Panc1 (cell line): ENCODE measurements around the gene C11orf58. TPM values are rescaled to one million over a fixed set of nuclear protein-coding genes. Genes with fewer than 3 reads are reported as not detected.

Experiments
- ATAC-seq: fragments of 200-7000 bp; cut with Tn5 transposase; 2 replicates; pipeline ENCODE4 v1.9.1; 2020; ENCODE audit warnings: mild to moderate bottlenecking, moderate library complexity
- BruUV-seq: library from RNA; stranded (reverse); fragments of 400-500 nt; replicated peaks from 2 replicates; lab custom pipeline; 2021; lab: Mats Ljungman, UMichigan
- CTCF ChIA-PET: fragments of 300-600 bp; sonication (Branson Sonifier 250); formaldehyde crosslinking; loops from one replicate; lab custom pipeline; 2022; ENCODE audit warnings: antibody characterized with exemption; lab: Charles Lee
- POLR2A ChIA-PET: fragments of 300-600 bp; sonication (Branson Sonifier 250); formaldehyde crosslinking; loops from one replicate; lab custom pipeline; 2022; ENCODE audit warnings: antibody characterized with exemption; lab: Charles Lee
- DNase-seq: peaks from one replicate; pipeline ENCODE4 v3.0.0-alpha.2; 2010; ENCODE audit warnings: low read depth, low spot score
- H3K27ac ChIP-seq: 2 replicates; pipeline ENCODE4 v1.5.1; 2011; ENCODE audit warnings: mild to moderate bottlenecking, low read length, inconsistent platforms
- H3K27me3 ChIP-seq: fragments of 200-500 bp; sonication (Bioruptor generic); 2 replicates; pipeline ENCODE4 v1.6.0; 2014; ENCODE audit warnings: low read length, inconsistent platforms; ENCODE audit not compliant: control insufficient read depth, insufficient read depth
- H3K36me3 ChIP-seq: fragments of 200-500 bp; sonication (Bioruptor generic); 2 replicates; pipeline ENCODE4 v1.5.1; 2014; ENCODE audit warnings: inconsistent platforms, mild to moderate bottlenecking, low read length, moderate library complexity; ENCODE audit not compliant: control insufficient read depth, insufficient read depth
- H3K4me1 ChIP-seq: 2 replicates; pipeline ENCODE4 v1.5.1; 2011; ENCODE audit warnings: inconsistent platforms, mild to moderate bottlenecking, low read length, moderate library complexity; ENCODE audit not compliant: control insufficient read depth, insufficient read depth
- H3K4me3 ChIP-seq, 2 experiments: 2 replicates each; pipeline ENCODE4 v1.5.1; 2011 to 2012; ENCODE audit warnings: low read depth in 2 of 2, low read length in 2 of 2, mild to moderate bottlenecking in 2 of 2, inconsistent platforms in 1 of 2, moderate library complexity in 1 of 2
- H3K9me3 ChIP-seq: fragments of 200-500 bp; sonication (Bioruptor generic); 2 replicates; pipeline ENCODE4 v1.5.1; 2014; ENCODE audit warnings: low read depth, mild to moderate bottlenecking, inconsistent platforms, low read length, moderate library complexity; ENCODE audit not compliant: control insufficient read depth, insufficient read depth
- CTCF ChIP-seq: fragments of 450-650 bp; IDR thresholded peaks from 2 replicates; pipeline ENCODE4 v1.5.1; 2017; ENCODE audit warnings: mild to moderate bottlenecking
- POLR2AphosphoS5 ChIP-seq: IDR thresholded peaks from 2 replicates; pipeline ENCODE4 v1.6.1; 2012; ENCODE audit warnings: mild to moderate bottlenecking, low read depth, low read length, moderate library complexity
- REST ChIP-seq, 2 experiments: IDR thresholded peaks; 2 replicates each; pipeline ENCODE4 v1.6.1; 2011 to 2012; ENCODE audit warnings: low read depth in 2 of 2, control low read depth in 1 of 2, low read length in 1 of 2, mild to moderate bottlenecking in 1 of 2, moderate library complexity in 1 of 2; ENCODE audit not compliant: insufficient read depth in 1 of 2
- SIN3A ChIP-seq: IDR thresholded peaks from 2 replicates; pipeline ENCODE4 v1.6.1; 2012; ENCODE audit warnings: low read depth, mild to moderate bottlenecking, low read length, moderate library complexity, borderline replicate concordance; ENCODE audit not compliant: insufficient read depth
- TCF7L2 ChIP-seq: IDR thresholded peaks from 2 replicates; pipeline ENCODE4 v1.6.1; 2011; ENCODE audit warnings: mild to moderate bottlenecking, low read depth, low read length, inconsistent platforms
- in situ Hi-C: cut with HindIII; loops from 2 replicates; pipeline ENCODE4 v1.10.0; 2016; ENCODE audit warnings: low sequenced_read_pairs, low pct_unique_long_range_greater_than_20kb
- intact Hi-C: fragments of 100-400 bp; cut with micrococcal nuclease; formaldehyde crosslinking; loops from one replicate; pipeline ENCODE4 v1.10.0; 2022; ENCODE audit not compliant: unreplicated experiment
- total RNA-seq: library from RNA; stranded (reverse); gene quantifications from one replicate; pipeline ENCODE4 v1.2.1, GENCODE V29; 2021; ENCODE audit not compliant: unreplicated experiment

The C11orf58 gene
- total RNA-seq, 1 experiment from 2014 or later: 97.6 TPM

- H3K27ac ChIP-seq: no peak overlapping the region
- in situ Hi-C loops: no loop called here
- no peaks in the 10 kb centered on the region for H3K27me3 ChIP-seq
- H3K36me3 ChIP-seq: no peaks in the 10 kb centered on the region
- H3K4me1 ChIP-seq: peaks cover 3% of the 10 kb centered on the region; the same call in 1 of the 2 replicates
- TF ChIP-seq SIN3A (no peak), REST (IDR thresholded peaks at IDR 0.05; ENCODE audit: insufficient read depth in 1 of 2, low read depth in 2 of 2, low read length in 1 of 2) (no peak), POLR2AphosphoS5 (no peak)
- ChIA-PET POLR2A (no interaction called here), CTCF (no interaction called here)
- no peak for ATAC-seq
- no peak overlapping the region for H3K4me3 ChIP-seq
- no peaks in the 10 kb centered on the region for H3K9me3 ChIP-seq
- DNase-seq: no peak
- no TSS peak for BruUV-seq
- intact Hi-C loops: no loop called here
Observed at GRCh38 chr11:16793009-16793408, 54.6 kb downstream of the C11orf58 start.

GRCh38 chr11:16793511-16793910, 55.1 kb downstream of the C11orf58 start:
- H3K36me3 ChIP-seq: no peaks in the 10 kb centered on the region
- H3K27ac ChIP-seq: no peak overlapping the region
- H3K4me3 ChIP-seq: no peak overlapping the region
- TF ChIP-seq REST (IDR thresholded peaks at IDR 0.05; ENCODE audit: insufficient read depth in 1 of 2, low read depth in 2 of 2, low read length in 1 of 2): no peak
- TF ChIP-seq SIN3A: no peak
- TF ChIP-seq POLR2AphosphoS5: no peak
- no peak for TF ChIP-seq CTCF
- TF ChIP-seq TCF7L2: no peak
- ChIA-PET POLR2A (no interaction called here), CTCF (no interaction called here)
- DNase-seq: no peak
- ATAC-seq: no peak
- intact Hi-C loops (no loop called here), in situ Hi-C loops (no loop called here)
- no peaks in the 10 kb centered on the region for H3K9me3 ChIP-seq
- no peaks in the 10 kb centered on the region for H3K27me3 ChIP-seq
- BruUV-seq: no TSS peak
- no peaks in the 10 kb centered on the region; the same call in 1 of the 2 replicates for H3K4me1 ChIP-seq
